ENCODE results near the gene CST7.
"Not testable (repeated sequence)": the region's sequence is repeated elsewhere in the genome, so short reads cannot be mapped to it uniquely, and the experiment has no call there.

Gene CST7

DNA sequence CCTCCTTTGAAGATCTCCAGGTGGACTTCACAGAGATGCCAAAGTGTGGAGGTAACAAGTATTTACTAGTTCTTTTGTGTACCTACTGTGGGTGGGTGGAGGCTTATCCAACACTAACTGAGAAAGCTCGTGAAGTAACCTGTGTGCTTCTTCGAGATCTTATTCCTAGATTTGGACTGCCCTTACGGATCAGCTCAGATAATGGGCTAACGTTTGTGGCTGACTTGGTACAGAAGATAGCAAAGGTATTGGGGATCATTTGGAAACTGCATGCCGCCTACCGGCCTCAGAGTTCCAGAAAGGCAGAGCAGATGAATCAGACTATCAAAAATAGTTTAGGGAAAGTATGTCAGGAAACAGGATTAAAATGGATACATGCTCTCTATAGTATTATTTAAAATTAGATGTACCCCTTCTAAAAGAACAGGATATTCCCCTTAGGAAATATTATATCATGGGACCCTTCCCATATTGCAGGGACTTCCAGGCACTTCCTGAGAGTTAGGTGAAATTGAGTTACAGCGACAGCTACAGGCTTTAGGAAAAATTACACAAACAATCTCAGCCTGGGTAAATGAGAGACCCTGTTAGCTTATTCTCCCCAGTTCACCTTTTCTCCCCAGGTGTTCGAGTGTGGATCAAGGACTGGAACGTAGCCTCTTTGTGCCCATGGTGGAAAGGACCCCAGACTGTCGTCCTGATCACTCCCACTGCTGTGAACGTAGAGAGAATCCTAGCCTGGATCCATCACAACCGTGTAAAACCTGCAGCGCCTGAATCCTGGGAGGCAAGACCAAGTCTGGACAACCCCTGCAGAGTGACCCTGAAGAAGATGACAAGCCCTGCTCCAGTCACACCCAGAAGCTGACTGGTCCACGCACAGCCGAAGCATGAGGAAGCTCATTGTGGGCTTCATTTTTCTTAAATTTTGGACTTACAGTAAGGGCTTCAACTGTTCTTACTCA lies 18.1 kb upstream of the CST7 start:
- TF ChIP-seq, protein P1, sequence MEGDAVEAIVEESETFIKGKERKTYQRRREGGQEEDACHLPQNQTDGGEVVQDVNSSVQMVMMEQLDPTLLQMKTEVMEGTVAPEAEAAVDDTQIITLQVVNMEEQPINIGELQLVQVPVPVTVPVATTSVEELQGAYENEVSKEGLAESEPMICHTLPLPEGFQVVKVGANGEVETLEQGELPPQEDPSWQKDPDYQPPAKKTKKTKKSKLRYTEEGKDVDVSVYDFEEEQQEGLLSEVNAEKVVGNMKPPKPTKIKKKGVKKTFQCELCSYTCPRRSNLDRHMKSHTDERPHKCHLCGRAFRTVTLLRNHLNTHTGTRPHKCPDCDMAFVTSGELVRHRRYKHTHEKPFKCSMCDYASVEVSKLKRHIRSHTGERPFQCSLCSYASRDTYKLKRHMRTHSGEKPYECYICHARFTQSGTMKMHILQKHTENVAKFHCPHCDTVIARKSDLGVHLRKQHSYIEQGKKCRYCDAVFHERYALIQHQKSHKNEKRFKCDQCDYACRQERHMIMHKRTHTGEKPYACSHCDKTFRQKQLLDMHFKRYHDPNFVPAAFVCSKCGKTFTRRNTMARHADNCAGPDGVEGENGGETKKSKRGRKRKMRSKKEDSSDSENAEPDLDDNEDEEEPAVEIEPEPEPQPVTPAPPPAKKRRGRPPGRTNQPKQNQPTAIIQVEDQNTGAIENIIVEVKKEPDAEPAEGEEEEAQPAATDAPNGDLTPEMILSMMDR (IDR thresholded peaks at IDR 0.05; ENCODE audit: low read length, missing control alignments): peak; percentile 46
- H3K4me3 ChIP-seq (replicated peaks; ENCODE audit: low read depth, low read length); DNase-seq (ENCODE audit: low read depth): not testable (repeated sequence)

DNA sequence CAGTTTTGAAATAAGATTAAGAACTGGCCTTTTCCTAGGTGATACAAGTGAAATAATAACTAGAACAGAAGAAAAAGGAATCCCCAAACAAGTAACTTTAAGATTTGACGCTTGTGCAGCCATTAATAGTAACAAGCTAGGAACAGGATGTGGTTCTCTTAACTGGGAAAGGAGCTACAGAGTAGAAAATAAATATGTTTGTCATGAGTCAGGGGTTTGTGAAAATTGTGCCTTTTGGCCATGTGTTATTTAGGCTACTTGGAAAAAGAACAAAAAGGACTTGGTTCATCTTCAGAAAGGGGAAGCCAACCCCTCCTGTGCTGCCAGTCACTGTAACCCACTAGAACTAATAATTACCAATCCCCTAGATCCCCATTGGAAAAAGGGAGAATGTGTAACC lies 17.2 kb upstream of the CST7 start:
- not testable (repeated sequence) for H3K4me3 ChIP-seq (replicated peaks; ENCODE audit: low read depth, low read length); DNase-seq (ENCODE audit: low read depth)

DNA sequence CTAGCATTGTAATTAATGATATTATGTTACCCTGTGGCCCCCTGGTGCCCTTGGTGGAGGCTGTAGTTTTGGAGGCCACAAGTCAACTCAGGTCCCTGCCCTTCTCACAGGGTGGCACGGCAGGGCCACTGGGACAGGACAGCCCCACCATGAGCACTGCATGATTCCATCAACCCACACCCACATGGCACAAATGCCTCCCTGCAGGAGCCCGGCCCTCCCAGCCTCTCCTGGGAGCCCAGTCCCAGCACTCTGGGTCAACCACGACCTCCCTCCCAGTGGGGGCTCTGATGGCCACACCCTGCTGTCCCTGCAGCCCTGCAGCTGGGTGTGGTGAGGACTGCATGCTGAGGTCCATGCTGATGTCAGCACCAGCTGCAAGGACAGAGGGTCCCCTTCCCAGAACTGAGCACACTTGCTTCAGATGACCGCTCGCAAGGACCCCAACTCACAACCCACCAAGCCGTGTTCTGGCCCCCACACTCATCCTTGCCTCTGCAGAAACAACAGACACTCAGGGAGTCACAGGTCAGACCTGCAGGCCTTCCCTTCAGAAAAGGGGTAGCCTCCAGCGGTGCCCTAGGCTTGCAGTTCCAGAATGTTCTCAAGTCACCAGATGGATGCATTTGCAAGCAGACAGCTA lies 15.7 kb upstream of the CST7 start:
- no peak for DNase-seq (ENCODE audit: low read depth)
- TF ChIP-seq, protein P1 (IDR thresholded peaks at IDR 0.05; ENCODE audit: low read length, missing control alignments): no peak
- H3K4me3 ChIP-seq (replicated peaks; ENCODE audit: low read depth, low read length): no peak overlapping the region

DNA sequence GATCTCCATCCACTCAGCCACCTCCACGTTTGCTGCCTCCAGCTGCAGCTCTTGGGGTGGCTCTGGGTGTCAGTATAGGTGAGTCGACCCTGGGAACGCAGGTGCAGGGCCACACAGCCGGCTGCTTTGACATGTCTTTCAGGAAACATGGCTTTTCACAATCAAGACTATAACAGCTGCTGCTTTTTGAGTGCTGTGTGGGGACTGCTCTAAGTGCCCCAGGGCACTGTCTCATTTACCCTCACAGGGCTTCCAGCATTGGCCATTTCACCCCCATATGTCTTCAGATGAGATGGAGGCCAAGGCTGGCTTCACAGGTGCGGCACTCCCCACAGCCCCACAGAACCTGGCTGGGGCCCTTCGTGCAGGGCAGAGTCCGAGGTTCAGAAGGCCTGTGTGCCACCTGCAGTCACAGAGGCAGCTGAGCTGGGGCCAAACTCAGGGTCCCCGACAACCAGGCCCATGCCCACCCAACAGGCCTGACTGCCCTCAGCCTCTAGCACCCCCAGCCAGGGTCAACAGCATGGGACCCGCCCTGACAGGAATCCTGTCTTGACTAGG lies 14.9 kb upstream of the CST7 start:
- TF ChIP-seq, protein P1 (IDR thresholded peaks at IDR 0.05; ENCODE audit: low read length, missing control alignments): no peak
- no peak overlapping the region for H3K4me3 ChIP-seq (replicated peaks; ENCODE audit: low read depth, low read length)
- DNase-seq (ENCODE audit: low read depth): no peak

DNA sequence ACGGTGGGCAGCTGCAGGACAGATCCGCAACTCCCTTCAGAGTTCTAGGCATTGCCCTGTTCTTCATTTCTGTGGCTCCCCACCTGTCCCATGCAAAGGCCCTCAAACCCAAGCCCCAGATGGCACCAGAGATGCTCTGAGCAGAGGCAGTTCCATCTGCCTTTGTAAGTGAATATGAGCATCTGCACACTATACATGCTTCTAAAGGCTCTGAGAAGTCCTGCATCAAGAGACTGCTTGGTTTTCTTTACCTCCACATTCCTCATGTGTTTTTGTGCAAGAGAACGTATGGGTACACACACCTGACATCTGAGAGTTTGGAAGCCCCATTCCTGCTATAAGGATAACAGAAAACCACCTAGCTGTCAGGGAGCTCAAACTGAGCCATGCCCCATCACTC lies 14.4 kb upstream of the CST7 start:
- no peak overlapping the region for H3K4me3 ChIP-seq (replicated peaks; ENCODE audit: low read depth, low read length)
- TF ChIP-seq, protein P1 (IDR thresholded peaks at IDR 0.05; ENCODE audit: low read length, missing control alignments): no peak
- DNase-seq (ENCODE audit: low read depth): no peak

DNA sequence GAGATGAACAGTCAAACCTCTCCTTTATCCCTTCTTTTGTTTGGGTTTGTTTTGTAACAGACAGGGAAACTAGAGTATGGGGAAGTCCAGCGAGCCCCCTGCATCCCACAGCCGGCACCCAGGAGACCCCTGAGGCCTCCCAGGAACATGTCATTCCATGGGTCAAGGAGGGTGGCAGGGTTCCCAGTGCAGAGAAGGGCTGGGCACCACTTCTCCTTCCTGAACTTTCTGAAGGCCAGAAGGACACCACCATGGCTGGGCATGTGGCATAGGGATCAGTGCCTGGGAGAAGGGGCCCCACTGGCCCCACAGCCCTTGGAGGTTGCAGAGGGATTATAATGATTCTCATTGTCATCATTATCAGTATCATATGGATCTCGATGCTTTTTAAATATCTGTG lies 13.9 kb upstream of the CST7 start:
- DNase-seq (ENCODE audit: low read depth): no peak
- H3K4me3 ChIP-seq (replicated peaks; ENCODE audit: low read depth, low read length): no peak overlapping the region
- TF ChIP-seq, protein P1 (IDR thresholded peaks at IDR 0.05; ENCODE audit: low read length, missing control alignments): no peak

DNA sequence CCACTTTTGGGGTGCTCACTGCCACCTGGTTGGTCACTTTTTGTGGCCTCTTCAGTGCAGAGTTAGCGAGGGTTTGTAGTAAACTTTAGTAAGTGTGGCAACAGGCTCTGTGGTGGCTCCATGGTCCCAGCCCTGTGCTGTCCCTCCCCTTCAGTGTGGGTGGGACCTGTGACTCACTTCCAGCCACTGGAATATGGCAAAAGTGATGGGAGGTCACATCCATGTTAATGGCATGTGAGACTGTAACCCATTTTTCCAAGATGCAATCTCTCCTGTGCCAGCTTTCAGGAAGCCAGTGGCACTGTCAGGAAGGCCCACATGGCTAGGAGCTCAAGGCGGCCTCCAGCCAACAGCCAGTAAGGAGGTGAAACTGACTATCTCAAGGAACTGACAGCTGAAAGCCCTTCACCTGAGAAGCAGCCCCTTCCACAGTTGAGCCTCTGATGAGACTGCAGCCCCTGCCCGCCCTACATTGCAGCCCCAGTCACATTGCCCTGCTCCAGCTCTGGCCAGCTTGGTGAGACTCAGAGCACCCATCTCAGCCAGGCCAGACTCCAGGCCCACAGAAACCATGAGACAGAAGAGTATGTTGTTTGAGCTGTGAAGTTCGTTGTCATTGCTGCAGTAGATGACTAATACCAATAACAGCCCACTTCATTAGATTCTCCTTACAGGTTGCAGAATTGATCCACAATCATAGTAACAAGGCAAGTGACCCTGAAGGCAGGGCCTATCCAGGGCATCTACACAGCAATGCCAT lies 13.1 kb upstream of the CST7 start:
- no peak overlapping the region for H3K4me3 ChIP-seq (replicated peaks; ENCODE audit: low read depth, low read length)
- TF ChIP-seq, protein P1 (IDR thresholded peaks at IDR 0.05; ENCODE audit: low read length, missing control alignments): no peak
- DNase-seq (ENCODE audit: low read depth): no peak
